Measurements from ENCODE around the gene XCL1.

The XCL1 gene

DNA sequence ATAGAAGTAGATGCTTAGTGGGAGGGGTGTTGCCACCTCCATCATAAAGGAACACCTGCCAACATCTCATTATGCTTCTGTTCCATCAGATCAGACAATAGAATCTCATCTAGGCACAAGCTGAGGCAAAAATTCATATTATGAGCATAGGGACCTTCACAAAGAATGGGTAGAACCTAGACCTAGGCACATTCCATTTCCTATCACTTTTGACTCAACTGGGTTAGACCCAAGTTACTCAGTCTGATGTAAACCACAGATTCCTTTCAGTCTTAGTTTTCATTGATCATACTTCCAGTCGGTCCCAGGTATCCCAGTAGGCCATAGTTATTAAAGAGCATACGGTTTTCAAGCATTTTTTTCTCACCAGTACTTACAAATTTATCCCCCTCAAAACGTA, 21.7 kb downstream of the XCL1 start:
- Histone ChIP-seq H2AFZ (ENCODE audit: low read depth, low read length) (no peak overlapping the region), H3K79me2 (ENCODE audit: low read length) (no peaks in the 10 kb centered on the region), H3K4me3 (ENCODE audit: low read length) (no peak overlapping the region), H3K27me3 (ENCODE audit: low read depth, low read length) (peaks cover 34% of the 10 kb centered on the region), H3K4me1 (ENCODE audit: low read length) (no peaks in the 10 kb centered on the region), H3K9me3 (ENCODE audit: insufficient read depth, low read length) (no peaks in the 10 kb centered on the region), H4K20me1 (ENCODE audit: insufficient read depth, low read length) (no peaks in the 10 kb centered on the region), H3K9ac (ENCODE audit: low read length) (no peak overlapping the region), H3K36me3 (replicated peaks; ENCODE audit: low read depth, low read length) (no peaks in the 10 kb centered on the region), H3K4me2 (ENCODE audit: low read length) (no peak overlapping the region), H3K27ac (ENCODE audit: low read length) (no peak overlapping the region)
- TF ChIP-seq, protein P1, sequence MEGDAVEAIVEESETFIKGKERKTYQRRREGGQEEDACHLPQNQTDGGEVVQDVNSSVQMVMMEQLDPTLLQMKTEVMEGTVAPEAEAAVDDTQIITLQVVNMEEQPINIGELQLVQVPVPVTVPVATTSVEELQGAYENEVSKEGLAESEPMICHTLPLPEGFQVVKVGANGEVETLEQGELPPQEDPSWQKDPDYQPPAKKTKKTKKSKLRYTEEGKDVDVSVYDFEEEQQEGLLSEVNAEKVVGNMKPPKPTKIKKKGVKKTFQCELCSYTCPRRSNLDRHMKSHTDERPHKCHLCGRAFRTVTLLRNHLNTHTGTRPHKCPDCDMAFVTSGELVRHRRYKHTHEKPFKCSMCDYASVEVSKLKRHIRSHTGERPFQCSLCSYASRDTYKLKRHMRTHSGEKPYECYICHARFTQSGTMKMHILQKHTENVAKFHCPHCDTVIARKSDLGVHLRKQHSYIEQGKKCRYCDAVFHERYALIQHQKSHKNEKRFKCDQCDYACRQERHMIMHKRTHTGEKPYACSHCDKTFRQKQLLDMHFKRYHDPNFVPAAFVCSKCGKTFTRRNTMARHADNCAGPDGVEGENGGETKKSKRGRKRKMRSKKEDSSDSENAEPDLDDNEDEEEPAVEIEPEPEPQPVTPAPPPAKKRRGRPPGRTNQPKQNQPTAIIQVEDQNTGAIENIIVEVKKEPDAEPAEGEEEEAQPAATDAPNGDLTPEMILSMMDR (IDR thresholded peaks at IDR 0.05; ENCODE audit: low read depth, low read length): no peak
- TF ChIP-seq EZH2phosphoT487 (IDR thresholded peaks at IDR 0.05; ENCODE audit: low read depth): no peak

DNA sequence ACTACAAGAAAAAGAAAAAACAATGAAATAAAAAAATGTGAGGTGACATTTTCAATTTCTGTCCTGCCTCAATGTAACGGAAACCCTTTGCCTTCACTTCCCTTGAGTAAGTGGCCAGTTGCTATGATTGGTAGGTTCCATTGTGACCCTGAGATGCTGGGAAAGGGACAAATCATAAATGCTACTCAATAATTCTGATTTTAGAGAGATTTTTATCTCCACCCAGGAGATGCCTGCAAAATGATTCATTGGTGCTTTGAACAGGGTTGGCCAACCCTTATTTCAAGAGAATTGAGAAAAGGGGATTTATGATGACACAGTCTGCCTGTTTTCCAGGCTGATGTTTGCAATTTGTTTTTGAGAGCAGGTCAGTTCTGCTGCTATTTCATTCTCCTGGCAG, 22.5 kb downstream of the XCL1 start:
- peaks cover 26% of the 10 kb centered on the region for H3K27me3 ChIP-seq (ENCODE audit: low read depth, low read length)
- no peaks in the 10 kb centered on the region for H4K20me1 ChIP-seq (ENCODE audit: insufficient read depth, low read length)
- no peak overlapping the region for H3K27ac ChIP-seq (ENCODE audit: low read length)
- H3K79me2 ChIP-seq (ENCODE audit: low read length): no peaks in the 10 kb centered on the region
- H3K4me2 ChIP-seq (ENCODE audit: low read length): no peak overlapping the region
- H3K4me1 ChIP-seq (ENCODE audit: low read length): no peaks in the 10 kb centered on the region
- H3K9me3 ChIP-seq (ENCODE audit: insufficient read depth, low read length): no peaks in the 10 kb centered on the region
- TF ChIP-seq, protein P1 (IDR thresholded peaks at IDR 0.05; ENCODE audit: low read depth, low read length): no peak
- TF ChIP-seq EZH2phosphoT487 (IDR thresholded peaks at IDR 0.05; ENCODE audit: low read depth): no peak
- H2AFZ ChIP-seq (ENCODE audit: low read depth, low read length): no peak overlapping the region
- no peaks in the 10 kb centered on the region for H3K36me3 ChIP-seq (replicated peaks; ENCODE audit: low read depth, low read length)
- H3K4me3 ChIP-seq (ENCODE audit: low read length): no peak overlapping the region
- no peak overlapping the region for H3K9ac ChIP-seq (ENCODE audit: low read length)

DNA sequence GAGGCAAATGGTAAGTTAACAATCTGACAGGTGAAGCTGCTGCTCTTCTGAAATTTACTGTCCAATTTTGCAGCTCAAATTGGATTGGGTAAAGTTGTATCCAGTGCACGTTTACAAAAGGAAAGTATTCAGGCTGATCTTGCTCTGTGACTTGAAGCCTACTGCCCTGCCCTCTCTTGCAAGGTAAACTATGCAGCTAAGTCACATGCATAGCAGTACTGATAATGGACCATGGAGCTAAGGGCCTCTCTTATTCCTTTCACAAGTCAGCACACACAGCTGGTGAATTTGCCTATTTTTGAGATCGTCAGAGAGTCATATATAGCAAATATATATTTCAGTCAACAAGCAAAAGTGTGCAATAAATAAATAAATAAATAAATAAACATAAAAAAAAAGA, 23.2 kb downstream of the XCL1 start:
- Histone ChIP-seq H3K9ac (ENCODE audit: low read length) (no peak overlapping the region), H2AFZ (ENCODE audit: low read depth, low read length) (no peak overlapping the region), H3K27me3 (ENCODE audit: low read depth, low read length) (peaks cover 20% of the 10 kb centered on the region), H3K9me3 (ENCODE audit: insufficient read depth, low read length) (no peaks in the 10 kb centered on the region), H3K36me3 (replicated peaks; ENCODE audit: low read depth, low read length) (no peaks in the 10 kb centered on the region), H4K20me1 (ENCODE audit: insufficient read depth, low read length) (no peaks in the 10 kb centered on the region), H3K4me1 (ENCODE audit: low read length) (no peaks in the 10 kb centered on the region), H3K4me2 (ENCODE audit: low read length) (no peak overlapping the region), H3K27ac (ENCODE audit: low read length) (no peak overlapping the region), H3K79me2 (ENCODE audit: low read length) (no peaks in the 10 kb centered on the region), H3K4me3 (ENCODE audit: low read length) (no peak overlapping the region)
- TF ChIP-seq, protein P1 (IDR thresholded peaks at IDR 0.05; ENCODE audit: low read depth, low read length): no peak
- TF ChIP-seq EZH2phosphoT487 (IDR thresholded peaks at IDR 0.05; ENCODE audit: low read depth): no peak

DNA sequence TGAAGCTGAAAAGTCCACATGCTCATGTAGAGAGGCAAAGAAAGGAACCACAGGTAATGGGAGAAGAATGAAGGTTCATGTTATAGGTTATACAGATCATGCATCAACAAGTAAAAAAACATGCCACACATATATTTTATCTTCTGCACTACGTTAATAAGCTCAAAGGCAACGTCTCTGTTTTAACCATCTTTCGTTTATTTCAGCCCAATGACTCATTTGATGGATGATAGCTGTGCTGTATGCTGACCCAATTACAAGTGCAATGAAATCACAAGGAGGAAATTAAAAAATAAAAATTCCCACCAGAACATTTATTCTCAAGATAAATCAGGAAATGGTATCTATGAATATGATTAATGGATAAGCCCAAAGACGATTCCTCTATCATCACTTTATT, 24.6 kb downstream of the XCL1 start:
- TF ChIP-seq, protein P1 (IDR thresholded peaks at IDR 0.05; ENCODE audit: low read depth, low read length): no peak
- no peak for TF ChIP-seq EZH2phosphoT487 (IDR thresholded peaks at IDR 0.05; ENCODE audit: low read depth)
- Histone ChIP-seq H3K9me3 (ENCODE audit: insufficient read depth, low read length) (no peaks in the 10 kb centered on the region), H3K79me2 (ENCODE audit: low read length) (no peaks in the 10 kb centered on the region), H3K36me3 (replicated peaks; ENCODE audit: low read depth, low read length) (no peaks in the 10 kb centered on the region), H3K27me3 (ENCODE audit: low read depth, low read length) (peaks cover 16% of the 10 kb centered on the region), H3K4me2 (ENCODE audit: low read length) (no peak overlapping the region), H3K27ac (ENCODE audit: low read length) (no peak overlapping the region), H3K4me1 (ENCODE audit: low read length) (no peaks in the 10 kb centered on the region), H3K4me3 (ENCODE audit: low read length) (no peak overlapping the region), H3K9ac (ENCODE audit: low read length) (no peak overlapping the region), H4K20me1 (ENCODE audit: insufficient read depth, low read length) (no peaks in the 10 kb centered on the region), H2AFZ (ENCODE audit: low read depth, low read length) (no peak overlapping the region)

Data from OCI-LY3 (cell line).